Fibroblast of skin of left biceps (primary cell): ENCODE data around the gene FBN2.
A peak's percentile ranks its signal among the peaks of the same experiment; 100 is the strongest.
"Not testable (repeated sequence)": the region's sequence is repeated elsewhere in the genome, so short reads cannot be mapped to it uniquely, and the experiment has no call there.

Experiments used
- DNase-seq, 2 experiments: peaks; one replicate each; pipeline ENCODE4 v3.0.0-alpha.2; 2013; ENCODE audit warnings: low read depth in 2 of 2

The FBN2 gene

GRCh38 chr5:128534726-128535125, 3.3 kb downstream of the FBN2 start:
- peak in 1 of 2 experiments; percentile 44 for DNase-seq

- no peak for DNase-seq
Observed at GRCh38 chr5:128532776-128533175, 5.3 kb downstream of the FBN2 start.

DNA sequence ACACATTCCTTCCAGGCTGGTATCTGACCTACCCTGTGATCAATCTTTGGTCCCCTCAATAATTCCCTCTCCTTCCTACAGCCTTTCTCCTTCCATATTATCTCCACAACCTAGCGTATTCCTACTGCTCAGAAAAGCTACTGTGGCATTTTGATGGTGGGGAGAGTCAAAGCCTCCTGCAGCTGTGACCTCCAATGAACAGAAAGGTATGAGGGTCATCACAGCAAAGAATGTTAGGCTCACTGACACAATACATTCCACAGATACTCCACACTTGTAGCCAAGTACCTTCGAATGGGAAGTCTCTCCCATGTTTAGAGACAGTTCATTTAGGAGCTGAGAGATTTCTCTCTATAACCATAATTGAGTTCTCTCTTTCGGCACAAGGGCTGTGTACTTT, 5.9 kb downstream of the FBN2 start:
- DNase-seq: no peak

- no peak for DNase-seq
Observed at GRCh38 chr5:128528637-128529255, 9.3 kb downstream of the FBN2 start.

DNA sequence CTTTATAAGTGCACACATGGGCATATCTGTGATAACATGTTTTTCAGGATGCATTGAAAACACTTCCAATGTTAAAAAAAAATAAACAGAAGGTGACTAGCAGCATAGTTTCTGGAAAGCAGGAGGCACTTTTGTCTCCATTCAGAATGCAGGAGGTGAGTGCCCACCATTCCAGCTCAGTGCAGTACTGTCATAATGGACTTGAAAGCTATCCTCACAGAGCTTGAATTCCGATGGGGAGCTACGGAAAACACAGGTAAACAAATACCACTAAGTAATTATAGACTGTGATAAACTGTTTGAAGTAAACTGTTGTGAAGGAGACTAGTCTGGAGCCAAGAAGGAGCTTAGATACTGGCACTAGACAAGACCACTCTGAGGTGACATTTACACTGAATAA, 9.9 kb downstream of the FBN2 start:
- DNase-seq: no peak

- DNase-seq: no peak
Observed at GRCh38 chr5:128527077-128527476, 11.0 kb downstream of the FBN2 start.

DNA sequence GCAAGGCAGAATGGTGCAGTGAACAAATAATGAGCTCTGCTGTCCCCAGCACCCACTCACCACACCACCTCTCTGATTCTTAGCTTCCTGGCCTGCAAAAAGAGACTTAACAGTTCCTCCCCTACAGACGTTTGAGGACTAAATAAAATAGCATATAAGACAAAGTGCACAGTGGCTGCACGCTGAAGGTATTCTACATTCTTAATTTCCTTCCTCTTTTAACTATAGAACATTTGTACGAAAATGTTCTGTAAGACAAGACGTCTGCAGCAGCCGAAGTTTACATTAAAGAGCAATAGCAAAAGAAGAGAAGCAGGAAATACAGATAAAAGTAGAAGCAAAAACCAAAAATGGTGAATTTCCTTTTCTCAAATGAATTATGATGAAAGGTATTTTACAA, 15.7 kb downstream of the FBN2 start:
- DNase-seq: no peak

DNA sequence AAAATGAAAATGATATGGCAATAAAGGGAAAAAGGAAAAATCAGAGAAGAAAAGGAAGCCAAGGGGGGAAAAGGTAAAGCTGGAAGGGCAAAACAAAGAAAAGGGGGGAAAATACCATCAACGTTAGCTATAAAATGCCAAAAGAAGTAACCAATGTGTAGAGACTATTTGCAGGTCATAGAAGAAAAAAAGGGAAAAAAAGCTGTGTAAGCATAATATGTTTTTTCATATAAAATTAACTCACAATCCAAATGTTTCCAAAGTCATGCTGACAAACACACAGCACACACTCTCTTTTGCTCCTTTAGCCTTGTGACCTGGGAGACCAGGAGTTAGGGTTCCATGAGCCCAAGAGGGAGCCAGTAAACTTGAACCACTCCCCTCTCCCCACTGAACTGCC, 18.2 kb downstream of the FBN2 start:
- no peak for DNase-seq

- DNase-seq: no peak
Observed at GRCh38 chr5:128516978-128517377, 21.1 kb downstream of the FBN2 start.

- DNase-seq: no peak
Observed at GRCh38 chr5:128513806-128514205, 24.2 kb downstream of the FBN2 start.

DNA sequence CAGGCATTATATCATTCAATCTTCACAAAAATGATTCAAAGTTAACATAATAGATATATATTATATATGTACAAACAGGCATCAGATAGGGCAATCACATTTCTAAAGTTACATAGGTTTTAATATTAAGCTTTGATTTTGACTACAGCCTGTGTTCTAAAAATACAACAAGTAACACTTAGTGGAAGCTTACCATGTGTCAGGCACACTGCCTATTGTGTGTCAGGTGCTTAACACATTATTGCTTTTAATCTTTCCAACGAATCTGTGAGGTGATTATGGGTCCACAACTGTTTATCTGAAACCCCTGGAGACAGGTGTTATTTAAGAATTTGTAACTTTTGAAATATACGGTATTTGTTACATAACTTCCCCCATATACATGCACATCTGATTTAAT, 25.2 kb downstream of the FBN2 start:
- DNase-seq: no peak

DNA sequence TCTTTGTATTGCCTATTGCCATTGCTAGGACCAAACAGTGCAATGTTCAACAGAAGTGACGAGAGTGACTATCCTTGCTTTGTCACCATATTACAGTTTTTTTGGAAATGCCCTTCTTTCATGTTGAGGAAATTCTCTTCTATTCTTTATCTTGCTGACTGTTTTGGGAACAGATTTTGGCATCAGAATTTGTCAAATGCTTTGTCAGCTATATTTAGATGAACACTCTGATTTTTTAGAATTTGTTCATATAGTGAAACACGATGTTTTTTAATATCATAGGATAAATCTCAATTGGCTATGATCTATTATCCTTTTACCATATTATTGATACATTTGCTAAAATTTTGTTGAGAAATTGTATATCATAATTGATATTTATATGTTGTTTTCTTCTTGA, 31.4 kb downstream of the FBN2 start:
- DNase-seq: no peak

GRCh38 chr5:128503727-128504126, 34.3 kb downstream of the FBN2 start:
- DNase-seq: not testable (repeated sequence)

GRCh38 chr5:128498844-128499455, 39.1 kb downstream of the FBN2 start:
- DNase-seq: peak; percentile 36 to 39

- no peak for DNase-seq
Observed at GRCh38 chr5:128494516-128494915, 43.5 kb downstream of the FBN2 start.

- DNase-seq: no peak
Observed at GRCh38 chr5:128493657-128494329, 44.3 kb downstream of the FBN2 start.

DNA sequence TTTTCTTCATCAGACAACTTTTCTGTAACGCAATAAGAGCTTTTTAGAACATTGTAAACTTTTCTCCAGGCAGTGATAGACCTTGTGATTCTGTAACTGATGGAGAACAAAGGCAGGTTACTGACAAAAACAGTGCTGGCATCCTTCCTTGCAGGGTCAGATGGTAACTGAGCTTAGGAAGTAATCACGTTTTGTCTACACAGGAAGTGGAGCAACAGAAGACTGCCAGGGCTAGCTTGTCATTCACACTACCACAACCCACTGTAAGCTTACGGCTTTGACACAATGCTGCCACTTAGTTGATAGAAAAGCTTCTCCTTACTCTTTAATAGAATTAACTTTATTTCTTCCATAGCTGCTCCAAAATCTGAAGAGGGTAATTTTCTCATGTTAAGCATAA, 46.8 kb downstream of the FBN2 start:
- DNase-seq: no peak

DNA sequence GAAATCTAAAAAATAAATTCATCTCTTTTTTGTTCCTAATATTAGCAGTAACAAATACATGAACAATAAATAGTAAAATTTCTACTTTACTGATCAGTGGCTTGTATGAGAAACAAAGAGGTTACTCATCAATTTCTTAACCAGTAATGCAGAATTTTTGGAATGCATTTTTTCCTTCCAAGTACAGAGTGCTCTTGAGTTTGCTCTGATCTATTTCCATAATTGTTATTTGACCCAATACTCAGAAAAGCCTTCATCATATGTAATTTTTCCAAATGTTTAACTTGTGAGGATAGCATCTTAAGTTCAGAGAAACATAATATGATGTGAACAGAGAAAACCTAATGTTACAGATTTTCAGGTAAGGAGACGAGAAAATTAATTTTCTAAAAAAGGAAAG, 47.3 kb downstream of the FBN2 start:
- no peak for DNase-seq

GRCh38 chr5:128487041-128487440, 51.0 kb downstream of the FBN2 start:
- DNase-seq: no peak

GRCh38 chr5:128483738-128484137, 54.3 kb downstream of the FBN2 start:
- DNase-seq: peak in 1 of 2 experiments; percentile 13

- no peak for DNase-seq
Observed at GRCh38 chr5:128480906-128481633, 57.0 kb downstream of the FBN2 start.

- DNase-seq: no peak
Observed at GRCh38 chr5:128480158-128480557, 57.9 kb downstream of the FBN2 start.
